ENCODE results near the gene ZC3H12A.

ZC3H12A gene

DNA sequence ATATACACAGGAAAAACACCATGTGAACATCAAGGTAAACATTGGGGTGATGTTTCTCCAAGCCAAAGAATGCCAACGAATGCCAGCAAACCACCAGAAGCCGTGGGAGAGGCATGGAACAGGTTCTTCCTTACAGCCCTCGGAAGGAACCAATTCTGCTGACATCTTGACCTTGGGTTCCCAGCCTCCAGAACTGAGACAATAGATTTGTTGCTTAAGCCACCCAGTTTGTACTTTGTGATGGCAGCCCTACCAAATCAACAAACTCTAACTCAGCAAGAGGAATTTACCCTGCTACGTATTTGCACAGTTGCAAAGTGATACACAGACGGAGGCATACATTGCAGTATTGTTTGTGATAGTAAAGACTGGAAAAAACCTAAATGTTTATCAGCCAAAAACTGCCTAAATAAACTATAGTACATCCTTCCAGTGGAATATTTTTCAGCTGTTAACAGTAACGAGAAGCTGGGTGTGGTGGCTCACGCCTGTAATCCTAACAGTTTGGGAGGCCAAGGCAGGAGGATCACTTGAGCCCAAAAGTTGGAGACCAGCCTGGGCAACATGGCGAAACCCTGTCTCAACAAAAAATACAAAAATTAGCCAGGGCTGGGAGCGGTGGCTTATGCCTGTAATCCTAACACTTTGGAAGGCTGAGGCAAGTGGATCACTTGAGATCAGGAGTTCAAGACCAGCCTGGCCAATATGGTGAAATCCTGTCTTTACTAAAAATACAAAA is 12.5 kb upstream of the ZC3H12A start:
- Histone ChIP-seq H3K27ac (replicated peaks) (no peak overlapping the region), H3K27me3 (ENCODE audit: insufficient read depth, poor library complexity, severe bottlenecking) (no peaks in the 10 kb centered on the region), H3K4me3 (replicated peaks; ENCODE audit: insufficient read depth, low read length) (no peak overlapping the region)
- DNase-seq (ENCODE audit: low read depth in 1 of 2, low spot score in 1 of 2) = no peak
- TF ChIP-seq, protein P1, sequence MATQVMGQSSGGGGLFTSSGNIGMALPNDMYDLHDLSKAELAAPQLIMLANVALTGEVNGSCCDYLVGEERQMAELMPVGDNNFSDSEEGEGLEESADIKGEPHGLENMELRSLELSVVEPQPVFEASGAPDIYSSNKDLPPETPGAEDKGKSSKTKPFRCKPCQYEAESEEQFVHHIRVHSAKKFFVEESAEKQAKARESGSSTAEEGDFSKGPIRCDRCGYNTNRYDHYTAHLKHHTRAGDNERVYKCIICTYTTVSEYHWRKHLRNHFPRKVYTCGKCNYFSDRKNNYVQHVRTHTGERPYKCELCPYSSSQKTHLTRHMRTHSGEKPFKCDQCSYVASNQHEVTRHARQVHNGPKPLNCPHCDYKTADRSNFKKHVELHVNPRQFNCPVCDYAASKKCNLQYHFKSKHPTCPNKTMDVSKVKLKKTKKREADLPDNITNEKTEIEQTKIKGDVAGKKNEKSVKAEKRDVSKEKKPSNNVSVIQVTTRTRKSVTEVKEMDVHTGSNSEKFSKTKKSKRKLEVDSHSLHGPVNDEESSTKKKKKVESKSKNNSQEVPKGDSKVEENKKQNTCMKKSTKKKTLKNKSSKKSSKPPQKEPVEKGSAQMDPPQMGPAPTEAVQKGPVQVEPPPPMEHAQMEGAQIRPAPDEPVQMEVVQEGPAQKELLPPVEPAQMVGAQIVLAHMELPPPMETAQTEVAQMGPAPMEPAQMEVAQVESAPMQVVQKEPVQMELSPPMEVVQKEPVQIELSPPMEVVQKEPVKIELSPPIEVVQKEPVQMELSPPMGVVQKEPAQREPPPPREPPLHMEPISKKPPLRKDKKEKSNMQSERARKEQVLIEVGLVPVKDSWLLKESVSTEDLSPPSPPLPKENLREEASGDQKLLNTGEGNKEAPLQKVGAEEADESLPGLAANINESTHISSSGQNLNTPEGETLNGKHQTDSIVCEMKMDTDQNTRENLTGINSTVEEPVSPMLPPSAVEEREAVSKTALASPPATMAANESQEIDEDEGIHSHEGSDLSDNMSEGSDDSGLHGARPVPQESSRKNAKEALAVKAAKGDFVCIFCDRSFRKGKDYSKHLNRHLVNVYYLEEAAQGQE (IDR thresholded peaks at IDR 0.05; ENCODE audit: insufficient replicate concordance, low read depth) = no peak
- TF ChIP-seq POLR2AphosphoS5 (IDR thresholded peaks at IDR 0.05; ENCODE audit: low read depth) = no peak
- TF ChIP-seq SPI1 (IDR thresholded peaks at IDR 0.05; ENCODE audit: borderline replicate concordance, low read depth) = no peak
- TF ChIP-seq, protein P2, sequence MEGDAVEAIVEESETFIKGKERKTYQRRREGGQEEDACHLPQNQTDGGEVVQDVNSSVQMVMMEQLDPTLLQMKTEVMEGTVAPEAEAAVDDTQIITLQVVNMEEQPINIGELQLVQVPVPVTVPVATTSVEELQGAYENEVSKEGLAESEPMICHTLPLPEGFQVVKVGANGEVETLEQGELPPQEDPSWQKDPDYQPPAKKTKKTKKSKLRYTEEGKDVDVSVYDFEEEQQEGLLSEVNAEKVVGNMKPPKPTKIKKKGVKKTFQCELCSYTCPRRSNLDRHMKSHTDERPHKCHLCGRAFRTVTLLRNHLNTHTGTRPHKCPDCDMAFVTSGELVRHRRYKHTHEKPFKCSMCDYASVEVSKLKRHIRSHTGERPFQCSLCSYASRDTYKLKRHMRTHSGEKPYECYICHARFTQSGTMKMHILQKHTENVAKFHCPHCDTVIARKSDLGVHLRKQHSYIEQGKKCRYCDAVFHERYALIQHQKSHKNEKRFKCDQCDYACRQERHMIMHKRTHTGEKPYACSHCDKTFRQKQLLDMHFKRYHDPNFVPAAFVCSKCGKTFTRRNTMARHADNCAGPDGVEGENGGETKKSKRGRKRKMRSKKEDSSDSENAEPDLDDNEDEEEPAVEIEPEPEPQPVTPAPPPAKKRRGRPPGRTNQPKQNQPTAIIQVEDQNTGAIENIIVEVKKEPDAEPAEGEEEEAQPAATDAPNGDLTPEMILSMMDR (IDR thresholded peaks at IDR 0.05; ENCODE audit: insufficient read depth, low read length) = no peak
- TF ChIP-seq GABPA (IDR thresholded peaks at IDR 0.05; ENCODE audit: low read depth) = no peak

DNA sequence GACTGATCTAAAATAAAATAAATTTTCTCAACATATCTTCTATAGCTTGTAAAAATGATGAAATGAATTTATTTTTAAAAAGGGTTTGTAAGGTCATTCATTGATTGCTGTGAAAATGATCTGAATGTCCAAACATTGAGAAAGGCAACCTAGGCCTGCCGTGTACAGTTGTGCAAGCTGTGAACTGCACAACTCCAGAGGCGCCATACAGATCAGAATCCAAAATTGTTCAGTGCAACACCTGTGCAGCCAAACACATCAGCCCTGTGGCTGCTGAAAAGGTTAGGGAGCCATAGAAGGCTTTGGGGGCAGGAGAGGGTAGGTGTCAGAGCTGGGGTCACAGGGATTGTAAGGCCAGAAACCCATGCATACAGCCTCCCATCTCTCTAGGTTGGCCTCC is 9.9 kb upstream of the ZC3H12A start:
- TF ChIP-seq SPI1 (IDR thresholded peaks at IDR 0.05; ENCODE audit: borderline replicate concordance, low read depth) (no peak), POLR2AphosphoS5 (IDR thresholded peaks at IDR 0.05; ENCODE audit: low read depth) (no peak)
- TF ChIP-seq, protein P1 (IDR thresholded peaks at IDR 0.05; ENCODE audit: insufficient replicate concordance, low read depth) = no peak
- TF ChIP-seq, protein P2 (IDR thresholded peaks at IDR 0.05; ENCODE audit: insufficient read depth, low read length) = no peak
- DNase-seq (ENCODE audit: low read depth in 1 of 2, low spot score in 1 of 2) = no peak
- Histone ChIP-seq H3K4me3 (replicated peaks; ENCODE audit: insufficient read depth, low read length) (no peak overlapping the region), H3K27me3 (ENCODE audit: insufficient read depth, poor library complexity, severe bottlenecking) (no peaks in the 10 kb centered on the region), H3K27ac (replicated peaks) (no peak overlapping the region)

DNA sequence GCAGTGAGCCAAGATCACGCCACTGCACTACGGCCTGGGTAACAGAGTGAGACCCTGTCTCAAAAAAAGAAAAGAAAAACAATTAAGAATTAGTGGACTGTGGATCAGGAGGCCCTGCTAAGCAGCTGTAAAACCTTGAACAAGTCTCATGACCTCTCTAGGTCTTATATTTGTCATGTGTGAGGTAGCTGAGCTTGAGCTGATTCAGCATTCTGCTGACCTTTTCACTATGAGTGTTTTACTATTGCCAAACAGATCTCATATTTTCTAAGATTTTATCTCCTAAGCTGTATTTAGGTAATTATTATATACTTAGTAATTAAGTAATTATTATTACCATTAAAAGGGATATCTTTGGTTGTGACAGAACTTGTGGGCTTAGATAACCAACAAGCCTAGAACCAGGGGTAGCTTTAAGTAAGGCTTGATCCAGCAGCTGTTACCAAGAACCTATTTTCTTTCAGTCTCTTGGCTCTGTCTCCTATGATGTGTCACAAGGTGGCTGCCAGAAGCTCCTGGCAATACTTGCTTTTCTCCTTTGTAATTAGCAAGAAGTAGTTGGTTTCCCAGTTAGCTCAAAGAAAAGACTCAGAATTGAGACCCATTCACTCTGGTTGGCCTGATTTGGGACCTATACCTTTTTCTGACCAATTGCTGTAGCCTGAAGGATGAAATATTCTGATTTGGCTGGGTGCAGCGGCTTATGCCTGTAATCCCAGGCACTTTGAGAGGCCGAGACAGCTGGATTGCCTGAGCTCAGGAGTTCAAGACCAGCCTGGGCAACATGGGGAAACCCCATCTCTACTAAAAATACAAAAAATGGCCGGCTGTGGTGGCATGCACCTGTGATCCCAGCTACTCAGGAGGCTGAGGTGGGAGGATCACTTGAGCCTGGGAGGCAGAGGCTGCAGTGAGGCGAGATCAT is 8.5 kb upstream of the ZC3H12A start:
- TF ChIP-seq POLR2AphosphoS5 (IDR thresholded peaks at IDR 0.05; ENCODE audit: low read depth) (no peak), SPI1 (IDR thresholded peaks at IDR 0.05; ENCODE audit: borderline replicate concordance, low read depth) (no peak), GABPA (IDR thresholded peaks at IDR 0.05; ENCODE audit: low read depth) (no peak)
- TF ChIP-seq, protein P2 (IDR thresholded peaks at IDR 0.05; ENCODE audit: insufficient read depth, low read length) = no peak
- TF ChIP-seq, protein P1 (IDR thresholded peaks at IDR 0.05; ENCODE audit: insufficient replicate concordance, low read depth) = no peak
- H3K27ac ChIP-seq (replicated peaks) = no peak overlapping the region
- H3K27me3 ChIP-seq (ENCODE audit: insufficient read depth, poor library complexity, severe bottlenecking) = no peaks in the 10 kb centered on the region
- no peak overlapping the region for H3K4me3 ChIP-seq (replicated peaks; ENCODE audit: insufficient read depth, low read length)
- no peak for DNase-seq (ENCODE audit: low read depth in 1 of 2, low spot score in 1 of 2)
